Transverse colon (tissue), 4 donors: Measurements from ENCODE around the gene MOCS2.

Source experiments
- EP300 ChIP-seq: sonication (generic); formaldehyde crosslinking; IDR thresholded peaks from one replicate; pipeline ENCODE4 v1.6.1; 2017; ENCODE audit warnings: antibody characterized with exemption, low read depth
- POLR2A ChIP-seq: fragments of 450-650 bp; IDR thresholded peaks from one replicate; pipeline ENCODE4 v1.6.1; 2016; ENCODE audit warnings: antibody characterized with exemption, mild to moderate bottlenecking, moderate library complexity
- POLR2AphosphoS5 ChIP-seq, 3 donors: sonication (generic); formaldehyde crosslinking; IDR thresholded peaks; one replicate each; pipeline ENCODE4 v1.6.1; 2016; ENCODE audit warnings: antibody characterized with exemption in 3 of 3
- TF ChIP-seq, protein P1 (sequence below), 5 experiments: fragments of 200-600 bp in 3 of 5; fragments of 450-650 bp in 2 of 5; sonication (generic) in 3 of 5; IDR thresholded peaks; 1 replicate in 2 of 5; 2 replicates in 3 of 5; pipeline ENCODE4 v1.5.1; 2016 to 2017; ENCODE audit warnings: antibody characterized with exemption in 5 of 5, inconsistent platforms in 3 of 5, mild to moderate bottlenecking in 2 of 5, moderate library complexity in 1 of 5

DNA sequence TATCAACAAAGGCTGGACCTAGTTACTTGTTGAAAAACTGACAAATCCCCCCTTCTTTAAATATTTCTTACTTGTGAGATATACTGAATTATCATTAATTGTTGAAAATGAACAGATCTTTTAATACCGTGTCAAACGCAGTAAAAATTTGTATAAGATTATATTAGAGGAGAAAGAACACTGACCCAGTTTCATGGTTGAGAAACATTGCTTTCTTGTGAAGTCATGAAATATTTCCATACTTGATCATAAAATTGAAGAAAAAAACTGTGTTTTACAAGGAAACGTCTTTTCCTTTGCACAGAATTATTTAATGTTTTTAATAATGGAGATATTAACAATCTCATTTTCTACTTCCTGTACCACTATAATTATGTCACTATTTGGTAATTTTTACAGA, 45.8 kb downstream of the MOCS2 start:
- TF ChIP-seq, protein P1, sequence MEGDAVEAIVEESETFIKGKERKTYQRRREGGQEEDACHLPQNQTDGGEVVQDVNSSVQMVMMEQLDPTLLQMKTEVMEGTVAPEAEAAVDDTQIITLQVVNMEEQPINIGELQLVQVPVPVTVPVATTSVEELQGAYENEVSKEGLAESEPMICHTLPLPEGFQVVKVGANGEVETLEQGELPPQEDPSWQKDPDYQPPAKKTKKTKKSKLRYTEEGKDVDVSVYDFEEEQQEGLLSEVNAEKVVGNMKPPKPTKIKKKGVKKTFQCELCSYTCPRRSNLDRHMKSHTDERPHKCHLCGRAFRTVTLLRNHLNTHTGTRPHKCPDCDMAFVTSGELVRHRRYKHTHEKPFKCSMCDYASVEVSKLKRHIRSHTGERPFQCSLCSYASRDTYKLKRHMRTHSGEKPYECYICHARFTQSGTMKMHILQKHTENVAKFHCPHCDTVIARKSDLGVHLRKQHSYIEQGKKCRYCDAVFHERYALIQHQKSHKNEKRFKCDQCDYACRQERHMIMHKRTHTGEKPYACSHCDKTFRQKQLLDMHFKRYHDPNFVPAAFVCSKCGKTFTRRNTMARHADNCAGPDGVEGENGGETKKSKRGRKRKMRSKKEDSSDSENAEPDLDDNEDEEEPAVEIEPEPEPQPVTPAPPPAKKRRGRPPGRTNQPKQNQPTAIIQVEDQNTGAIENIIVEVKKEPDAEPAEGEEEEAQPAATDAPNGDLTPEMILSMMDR (IDR thresholded peaks at IDR 0.05): no peak
- TF ChIP-seq POLR2A (no peak), EP300 (no peak), POLR2AphosphoS5 (IDR thresholded peaks at IDR 0.05) (no peak)
